HepG2 (cell line): ENCODE measurements around the gene AMOT. TPM values are rescaled to one million over a fixed set of nuclear protein-coding genes. Genes with fewer than 3 reads are reported as not detected.

Source experiments
- GATA4 ChIP-seq: sonication (generic); IDR thresholded peaks from 2 replicates; pipeline ENCODE4 v1.6.1; 2016; ENCODE audit warnings: antibody characterized with exemption, low read depth, borderline replicate concordance
- NFYB ChIP-seq: sonication (generic); formaldehyde crosslinking; IDR thresholded peaks from 2 replicates; pipeline ENCODE4 v1.4.0; 2020; ENCODE audit warnings: missing genetic modification reagents
- NFYC ChIP-seq: IDR thresholded peaks from 2 replicates; pipeline ENCODE4 v1.6.1; 2016; ENCODE audit warnings: missing genetic modification reagents, missing compliant biosample characterization
- RBM22 ChIP-seq: fragments of 200-400 bp; formaldehyde crosslinking; optimal IDR thresholded peaks from 2 replicates; pipeline ENCODE3; 2017; ENCODE audit warnings: mild to moderate bottlenecking, low read length, moderate library complexity
- SMARCC2 ChIP-seq: fragments of 450-650 bp; IDR thresholded peaks from 2 replicates; pipeline ENCODE4 v1.6.1; 2017; ENCODE audit warnings: antibody characterized with exemption, mild to moderate bottlenecking
- SMYD3 ChIP-seq: sonication (generic); formaldehyde crosslinking; IDR thresholded peaks from 2 replicates; pipeline ENCODE4 v1.8.1; 2023; ENCODE audit warnings: mild to moderate bottlenecking, missing genetic modification reagents
- SOX13 ChIP-seq, 3 experiments: fragments of 450-650 bp in 1 of 3; sonication (generic) in 1 of 3; formaldehyde crosslinking in 1 of 3; IDR thresholded peaks in 2 of 3; conservative IDR thresholded peaks in 1 of 3; 2 replicates each; pipeline versions ENCODE4 v1.5.0 to v1.6.1; 2016 to 2020; ENCODE audit warnings: antibody characterized with exemption in 1 of 3, mild to moderate bottlenecking in 1 of 3, missing compliant biosample characterization in 1 of 3, missing genetic modification reagents in 1 of 3, moderate library complexity in 1 of 3
- polyA plus RNA-seq, 8 experiments: library from polyadenylated mRNA; depleted of rRNA in 3 of 8; stranded (reverse) in 7 of 8; unstranded in 1 of 8; fragments of >200 nt; fragmentation: Illumina TruSeq in 4 of 8; extraction: Trizol in 4 of 8; gene quantifications; 2 replicates each; pipeline versions ENCODE4 v1.2.1 to v1.2.3, GENCODE V29; 2011 to 2016; ENCODE audit warnings: low read depth in 4 of 8, missing spikeins in 1 of 8, mixed read lengths in 1 of 8; ENCODE audit not compliant: insufficient read depth in 1 of 8
- total RNA-seq, 5 experiments: library from RNA; depleted of rRNA; stranded (reverse); fragments of >200 nt; fragmentation: Illumina TruSeq; extraction: Trizol; gene quantifications; 2 replicates each; pipeline ENCODE4 v1.2.3, GENCODE V29; 2016; ENCODE audit warnings: low read depth in 1 of 5
- TF ChIP-seq, protein P1 (sequence below), 2 experiments: fragments of 450-650 bp in 1 of 2; sonication (generic) in 1 of 2; formaldehyde crosslinking; IDR thresholded peaks; 2 replicates each; pipeline versions ENCODE4 v1.5.0 to v1.8.0; 2020 to 2022; ENCODE audit warnings: mild to moderate bottlenecking in 1 of 2, missing genetic modification reagents in 1 of 2
- TF ChIP-seq, protein P2 (sequence below): sonication (generic); formaldehyde crosslinking; IDR thresholded peaks from 2 replicates; pipeline ENCODE4 v1.4.0; 2020; ENCODE audit warnings: missing genetic modification reagents
- TF ChIP-seq, protein P3 (sequence below), 2 experiments: fragments of 450-650 bp in 1 of 2; sonication (generic) in 1 of 2; formaldehyde crosslinking in 1 of 2; IDR thresholded peaks; 2 replicates each; pipeline versions ENCODE4 v1.6.1 to v1.8.0; 2016 to 2022; ENCODE audit warnings: antibody characterized with exemption in 1 of 2, mild to moderate bottlenecking in 1 of 2, missing genetic modification reagents in 1 of 2

Gene AMOT
- total and polyA plus RNA-seq, 2 of the 13 experiments (the other 11 are each of a cell fraction or from before 2014, with no cell fraction given): 0.13 to 0.91 TPM

DNA sequence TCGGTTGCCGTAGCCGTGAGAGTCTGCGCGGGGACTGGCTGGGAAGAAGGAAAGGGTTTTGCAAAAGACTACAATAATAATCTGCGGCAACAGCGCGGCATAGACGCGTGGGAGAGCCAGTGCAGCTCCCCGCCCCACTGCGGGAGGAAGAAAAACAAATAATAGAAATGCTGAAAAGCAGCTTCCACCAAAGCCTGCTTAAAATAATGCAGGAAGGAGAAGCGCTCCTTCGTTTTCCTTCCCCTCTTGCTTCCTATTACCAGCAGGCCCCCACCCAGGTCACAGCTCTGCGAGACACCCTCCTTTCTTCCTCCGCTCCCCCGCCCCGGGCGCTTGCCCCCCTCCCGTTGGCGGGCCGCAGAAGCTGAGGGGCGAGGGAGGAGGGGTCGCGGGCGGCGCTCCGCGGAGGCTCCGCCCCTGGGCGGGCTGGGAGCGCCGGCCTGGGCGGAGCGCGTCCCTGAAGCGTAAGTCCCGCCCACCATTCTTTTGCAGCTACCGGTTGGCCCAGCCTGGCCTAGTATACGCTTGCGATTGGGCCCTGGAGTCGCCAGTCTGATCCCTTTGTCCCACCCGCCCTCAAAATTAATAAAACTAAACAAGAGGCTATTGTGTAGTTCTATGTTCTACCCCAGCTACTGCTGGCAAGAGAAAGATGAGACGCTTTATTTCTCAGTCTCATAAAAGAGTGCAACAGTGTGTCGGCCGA lies 636 bp upstream of the AMOT start (continued):
- TF ChIP-seq RBM22: no peak
- peak; percentile 73 for TF ChIP-seq NFYC (CRISPR knock-in tag)
- TF ChIP-seq, protein P1, sequence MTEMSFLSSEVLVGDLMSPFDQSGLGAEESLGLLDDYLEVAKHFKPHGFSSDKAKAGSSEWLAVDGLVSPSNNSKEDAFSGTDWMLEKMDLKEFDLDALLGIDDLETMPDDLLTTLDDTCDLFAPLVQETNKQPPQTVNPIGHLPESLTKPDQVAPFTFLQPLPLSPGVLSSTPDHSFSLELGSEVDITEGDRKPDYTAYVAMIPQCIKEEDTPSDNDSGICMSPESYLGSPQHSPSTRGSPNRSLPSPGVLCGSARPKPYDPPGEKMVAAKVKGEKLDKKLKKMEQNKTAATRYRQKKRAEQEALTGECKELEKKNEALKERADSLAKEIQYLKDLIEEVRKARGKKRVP (CRISPR knock-in tag; IDR thresholded peaks at IDR 0.05): no peak
- TF ChIP-seq, protein P2, sequence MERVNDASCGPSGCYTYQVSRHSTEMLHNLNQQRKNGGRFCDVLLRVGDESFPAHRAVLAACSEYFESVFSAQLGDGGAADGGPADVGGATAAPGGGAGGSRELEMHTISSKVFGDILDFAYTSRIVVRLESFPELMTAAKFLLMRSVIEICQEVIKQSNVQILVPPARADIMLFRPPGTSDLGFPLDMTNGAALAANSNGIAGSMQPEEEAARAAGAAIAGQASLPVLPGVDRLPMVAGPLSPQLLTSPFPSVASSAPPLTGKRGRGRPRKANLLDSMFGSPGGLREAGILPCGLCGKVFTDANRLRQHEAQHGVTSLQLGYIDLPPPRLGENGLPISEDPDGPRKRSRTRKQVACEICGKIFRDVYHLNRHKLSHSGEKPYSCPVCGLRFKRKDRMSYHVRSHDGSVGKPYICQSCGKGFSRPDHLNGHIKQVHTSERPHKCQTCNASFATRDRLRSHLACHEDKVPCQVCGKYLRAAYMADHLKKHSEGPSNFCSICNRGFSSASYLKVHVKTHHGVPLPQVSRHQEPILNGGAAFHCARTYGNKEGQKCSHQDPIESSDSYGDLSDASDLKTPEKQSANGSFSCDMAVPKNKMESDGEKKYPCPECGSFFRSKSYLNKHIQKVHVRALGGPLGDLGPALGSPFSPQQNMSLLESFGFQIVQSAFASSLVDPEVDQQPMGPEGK (CRISPR knock-in tag): 0 out of 2 replicates have a peak, but pooled peaks have one; percentile 19
- TF ChIP-seq SMYD3: no peak
- TF ChIP-seq, protein P3, sequence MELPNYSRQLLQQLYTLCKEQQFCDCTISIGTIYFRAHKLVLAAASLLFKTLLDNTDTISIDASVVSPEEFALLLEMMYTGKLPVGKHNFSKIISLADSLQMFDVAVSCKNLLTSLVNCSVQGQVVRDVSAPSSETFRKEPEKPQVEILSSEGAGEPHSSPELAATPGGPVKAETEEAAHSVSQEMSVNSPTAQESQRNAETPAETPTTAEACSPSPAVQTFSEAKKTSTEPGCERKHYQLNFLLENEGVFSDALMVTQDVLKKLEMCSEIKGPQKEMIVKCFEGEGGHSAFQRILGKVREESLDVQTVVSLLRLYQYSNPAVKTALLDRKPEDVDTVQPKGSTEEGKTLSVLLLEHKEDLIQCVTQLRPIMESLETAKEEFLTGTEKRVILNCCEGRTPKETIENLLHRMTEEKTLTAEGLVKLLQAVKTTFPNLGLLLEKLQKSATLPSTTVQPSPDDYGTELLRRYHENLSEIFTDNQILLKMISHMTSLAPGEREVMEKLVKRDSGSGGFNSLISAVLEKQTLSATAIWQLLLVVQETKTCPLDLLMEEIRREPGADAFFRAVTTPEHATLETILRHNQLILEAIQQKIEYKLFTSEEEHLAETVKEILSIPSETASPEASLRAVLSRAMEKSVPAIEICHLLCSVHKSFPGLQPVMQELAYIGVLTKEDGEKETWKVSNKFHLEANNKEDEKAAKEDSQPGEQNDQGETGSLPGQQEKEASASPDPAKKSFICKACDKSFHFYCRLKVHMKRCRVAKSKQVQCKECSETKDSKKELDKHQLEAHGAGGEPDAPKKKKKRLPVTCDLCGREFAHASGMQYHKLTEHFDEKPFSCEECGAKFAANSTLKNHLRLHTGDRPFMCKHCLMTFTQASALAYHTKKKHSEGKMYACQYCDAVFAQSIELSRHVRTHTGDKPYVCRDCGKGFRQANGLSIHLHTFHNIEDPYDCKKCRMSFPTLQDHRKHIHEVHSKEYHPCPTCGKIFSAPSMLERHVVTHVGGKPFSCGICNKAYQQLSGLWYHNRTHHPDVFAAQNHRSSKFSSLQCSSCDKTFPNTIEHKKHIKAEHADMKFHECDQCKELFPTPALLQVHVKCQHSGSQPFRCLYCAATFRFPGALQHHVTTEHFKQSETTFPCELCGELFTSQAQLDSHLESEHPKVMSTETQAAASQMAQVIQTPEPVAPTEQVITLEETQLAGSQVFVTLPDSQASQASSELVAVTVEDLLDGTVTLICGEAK (IDR thresholded peaks at IDR 0.05): no peak
- TF ChIP-seq, protein P3 (CRISPR knock-in tag; IDR thresholded peaks at IDR 0.05): no peak
- no peak for TF ChIP-seq SOX13 (IDR thresholded peaks at IDR 0.05)
- no peak for TF ChIP-seq SOX13 (CRISPR knock-in tag; conservative IDR thresholded peaks at IDR 0.05 in 1 of 2, IDR thresholded peaks at IDR 0.05 in 1 of 2)
- TF ChIP-seq SMARCC2: no peak
- no peak for TF ChIP-seq GATA4
- peak; percentile 72 for TF ChIP-seq NFYB (CRISPR knock-in tag)
